DMS79 (cell line): ENCODE measurements around the gene CXCL5.

ENCODE experiments used
- DNase-seq: peaks from one replicate; lab custom pipeline; 2025; lab: John Stamatoyannopoulos, UW

Gene CXCL5

GRCh38 chr4:73998040-73999011, at the start of gene CXCL5:
TSS of gene CXCL5 (minus strand) at chr4:73998677. CDS start at chr4:73998581, 96 bp downstream.
- no peak for DNase-seq

GRCh38 chr4:74047152-74047551, 48.7 kb upstream of the CXCL5 start:
- DNase-seq = no peak

GRCh38 chr4:74045772-74046171, 47.3 kb upstream of the CXCL5 start:
- DNase-seq = no peak

GRCh38 chr4:74045247-74045646, 46.8 kb upstream of the CXCL5 start:
- DNase-seq = no peak

GRCh38 chr4:74044677-74045076, 46.2 kb upstream of the CXCL5 start:
- DNase-seq = no peak

- no peak for DNase-seq
These were observed 44.2 kb upstream of the CXCL5 start for GRCh38 chr4:74042681-74043080.

- DNase-seq = no peak
These were observed 42.9 kb upstream of the CXCL5 start for GRCh38 chr4:74041418-74041817.

- DNase-seq = no peak
These were observed 40.9 kb upstream of the CXCL5 start for GRCh38 chr4:74039315-74039763.

GRCh38 chr4:74038425-74039314, 40.2 kb upstream of the CXCL5 start, which contains the start of gene CXCL3:
TSS of gene CXCL3 (minus strand) at chr4:74038689. CDS start at chr4:74038611, 78 bp downstream.
- DNase-seq = no peak

GRCh38 chr4:74038086-74038424, 39.6 kb upstream of the CXCL5 start:
- no peak for DNase-seq

GRCh38 chr4:74037076-74037955, 38.8 kb upstream of the CXCL5 start:
- no peak for DNase-seq

GRCh38 chr4:74033739-74034138, 35.3 kb upstream of the CXCL5 start:
- no peak for DNase-seq

- DNase-seq = no peak
These were observed 33.6 kb upstream of the CXCL5 start for GRCh38 chr4:74032064-74032463.

GRCh38 chr4:74031576-74031975, 33.1 kb upstream of the CXCL5 start:
- DNase-seq = no peak

- no peak for DNase-seq
These were observed 31.8 kb upstream of the CXCL5 start for GRCh38 chr4:74030285-74030684.

GRCh38 chr4:74028504-74028903, 30.0 kb upstream of the CXCL5 start:
- DNase-seq = no peak

GRCh38 chr4:74023709-74024108, 25.2 kb upstream of the CXCL5 start:
- no peak for DNase-seq

GRCh38 chr4:74021601-74022000, 23.1 kb upstream of the CXCL5 start:
- no peak for DNase-seq

- no peak for DNase-seq
These were observed 20.3 kb upstream of the CXCL5 start for GRCh38 chr4:74018771-74019170.

GRCh38 chr4:74018116-74018515, 19.6 kb upstream of the CXCL5 start:
- no peak for DNase-seq

GRCh38 chr4:74016068-74016467, 17.6 kb upstream of the CXCL5 start:
- DNase-seq = no peak
